Brain pericyte (primary cell): ENCODE results near the gene WFDC1.

ENCODE experiments used
- DNase-seq: peaks from one replicate; pipeline ENCODE4 v3.0.0-alpha.2; 2012; ENCODE audit warnings: low read depth, low spot score

Gene WFDC1

GRCh38 chr16:84302111-84302954, 7.7 kb downstream of the WFDC1 start:
- no peak for DNase-seq

- DNase-seq, result no peak
Observed at GRCh38 chr16:84303023-84303422, 8.3 kb downstream of the WFDC1 start.

GRCh38 chr16:84303516-84303915, 8.8 kb downstream of the WFDC1 start:
- no peak for DNase-seq

- DNase-seq, result no peak
Observed at GRCh38 chr16:84306564-84306963, 11.9 kb downstream of the WFDC1 start.

- no peak for DNase-seq
Observed at GRCh38 chr16:84307209-84307954, 12.7 kb downstream of the WFDC1 start.

- no peak for DNase-seq
Observed at GRCh38 chr16:84308120-84308519, 13.4 kb downstream of the WFDC1 start.

GRCh38 chr16:84310642-84311041, 16.0 kb downstream of the WFDC1 start:
- DNase-seq, result no peak

GRCh38 chr16:84312783-84313382, 18.2 kb downstream of the WFDC1 start:
- no peak for DNase-seq

- DNase-seq, result no peak
Observed at GRCh38 chr16:84313921-84314320, 19.2 kb downstream of the WFDC1 start.

- DNase-seq, result no peak
Observed at GRCh38 chr16:84314373-84314772, 19.7 kb downstream of the WFDC1 start.

- no peak for DNase-seq
Observed at GRCh38 chr16:84314814-84315213, 20.1 kb downstream of the WFDC1 start.

- DNase-seq, result no peak
Observed at GRCh38 chr16:84315422-84315821, 20.7 kb downstream of the WFDC1 start.

- DNase-seq, result no peak
Observed at GRCh38 chr16:84318091-84318975, 23.7 kb downstream of the WFDC1 start.

GRCh38 chr16:84319146-84319760, 24.6 kb downstream of the WFDC1 start:
- no peak for DNase-seq

GRCh38 chr16:84320511-84320910, 25.8 kb downstream of the WFDC1 start:
- DNase-seq, result no peak

GRCh38 chr16:84321932-84322331, 27.3 kb downstream of the WFDC1 start:
- no peak for DNase-seq

GRCh38 chr16:84322749-84323148, 28.1 kb downstream of the WFDC1 start:
- DNase-seq, result no peak

- no peak for DNase-seq
Observed at GRCh38 chr16:84323606-84324005, 28.9 kb downstream of the WFDC1 start.

GRCh38 chr16:84324434-84325262, 30.0 kb downstream of the WFDC1 start:
- DNase-seq, result no peak

GRCh38 chr16:84326545-84326944, 31.9 kb downstream of the WFDC1 start:
- DNase-seq, result no peak
